H1 (cell line): ENCODE data around the gene PJA1. TPM values are rescaled to one million over a fixed set of nuclear protein-coding genes. Genes with fewer than 3 reads are reported as not detected.

Source experiments
- CEBPB ChIP-seq: IDR thresholded peaks from 2 replicates; pipeline ENCODE4 v1.6.1; 2012; ENCODE audit warnings: low read depth, low read length
- GABPA ChIP-seq: IDR thresholded peaks from 2 replicates; pipeline ENCODE4 v1.6.1; 2011; ENCODE audit warnings: mild to moderate bottlenecking, low read length, moderate library complexity, borderline replicate concordance; ENCODE audit not compliant: insufficient read depth
- SP1 ChIP-seq: IDR thresholded peaks from 2 replicates; pipeline ENCODE4 v1.6.1; 2011; ENCODE audit warnings: low read depth, low read length
- TAF1 ChIP-seq: IDR thresholded peaks from 2 replicates; pipeline ENCODE4 v1.6.1; 2011; ENCODE audit warnings: mild to moderate bottlenecking, low read depth, low read length
- polyA plus RNA-seq, 7 experiments: library from polyadenylated mRNA; depleted of rRNA in 3 of 7; stranded (reverse) in 5 of 7; unstranded in 2 of 7; fragments of >200 nt in 5 of 7; fragments of 200-250 nt in 2 of 7; gene quantifications; 1 replicate in 5 of 7; 2 replicates in 1 of 7; 4 replicates in 1 of 7; pipeline versions ENCODE4 v1.2.1 to v1.2.3, GENCODE V29; 2011 to 2013; ENCODE audit warnings: missing spikeins in 2 of 7, mixed read lengths in 2 of 7
- total RNA-seq: library from RNA; stranded (reverse); fragmentation: NEBNext Ultra II Directional; extraction: Animal tissue kit (Norgen Biotek cat#: 25700); gene quantifications from 2 replicates; pipeline ENCODE4 v1.2.1, GENCODE V29; 2021
- TF ChIP-seq, protein P1 (sequence below): fragments of 300-600 bp; sonication (generic); IDR thresholded peaks from 2 replicates; pipeline ENCODE4 v1.7.1; 2012; ENCODE audit warnings: low read length, moderate library complexity, mild to moderate bottlenecking, inconsistent platforms; ENCODE audit not compliant: insufficient replicate concordance

The PJA1 gene
- total and polyA plus RNA-seq, 2 of the 8 experiments (the other 6 are each of a cell fraction or from before 2014, with no cell fraction given) = 25.7 to 37.0 TPM

DNA sequence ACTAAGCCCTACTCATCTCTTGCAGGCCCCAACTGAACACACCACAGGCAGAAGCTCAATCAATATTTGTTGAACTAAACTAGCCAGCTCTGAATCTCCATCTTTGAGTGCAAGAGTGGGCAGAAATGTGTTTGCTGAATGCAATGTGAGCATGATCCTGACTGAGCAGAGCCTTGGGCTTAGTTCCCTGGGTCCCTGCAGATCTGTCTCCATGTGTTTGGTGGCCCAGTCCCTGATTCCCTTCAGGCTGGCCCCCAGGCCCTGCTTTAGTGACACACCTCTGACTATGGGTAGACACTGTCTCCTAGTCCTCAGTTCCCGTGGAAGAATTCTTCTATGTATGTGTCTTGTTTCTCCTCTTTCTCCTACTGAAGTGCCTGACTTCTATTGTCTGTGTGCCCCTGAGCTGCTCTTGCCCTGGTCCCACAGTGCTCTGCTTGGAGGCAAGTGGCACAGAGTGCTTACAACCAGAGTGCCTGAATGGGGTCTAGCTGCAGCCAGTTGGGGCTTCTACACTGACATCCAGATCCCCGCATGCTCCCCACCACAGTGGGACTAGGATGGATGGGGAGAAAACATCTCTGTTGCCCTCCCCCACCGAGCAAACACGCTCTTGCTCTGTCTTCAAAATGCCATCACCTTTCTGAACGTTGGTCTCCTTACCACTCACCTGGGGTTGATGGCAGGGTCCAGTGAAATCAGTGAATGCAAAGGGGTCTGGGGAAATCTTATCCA lies 9.3 kb downstream of the PJA1 start (continued):
- TF ChIP-seq, protein P1, sequence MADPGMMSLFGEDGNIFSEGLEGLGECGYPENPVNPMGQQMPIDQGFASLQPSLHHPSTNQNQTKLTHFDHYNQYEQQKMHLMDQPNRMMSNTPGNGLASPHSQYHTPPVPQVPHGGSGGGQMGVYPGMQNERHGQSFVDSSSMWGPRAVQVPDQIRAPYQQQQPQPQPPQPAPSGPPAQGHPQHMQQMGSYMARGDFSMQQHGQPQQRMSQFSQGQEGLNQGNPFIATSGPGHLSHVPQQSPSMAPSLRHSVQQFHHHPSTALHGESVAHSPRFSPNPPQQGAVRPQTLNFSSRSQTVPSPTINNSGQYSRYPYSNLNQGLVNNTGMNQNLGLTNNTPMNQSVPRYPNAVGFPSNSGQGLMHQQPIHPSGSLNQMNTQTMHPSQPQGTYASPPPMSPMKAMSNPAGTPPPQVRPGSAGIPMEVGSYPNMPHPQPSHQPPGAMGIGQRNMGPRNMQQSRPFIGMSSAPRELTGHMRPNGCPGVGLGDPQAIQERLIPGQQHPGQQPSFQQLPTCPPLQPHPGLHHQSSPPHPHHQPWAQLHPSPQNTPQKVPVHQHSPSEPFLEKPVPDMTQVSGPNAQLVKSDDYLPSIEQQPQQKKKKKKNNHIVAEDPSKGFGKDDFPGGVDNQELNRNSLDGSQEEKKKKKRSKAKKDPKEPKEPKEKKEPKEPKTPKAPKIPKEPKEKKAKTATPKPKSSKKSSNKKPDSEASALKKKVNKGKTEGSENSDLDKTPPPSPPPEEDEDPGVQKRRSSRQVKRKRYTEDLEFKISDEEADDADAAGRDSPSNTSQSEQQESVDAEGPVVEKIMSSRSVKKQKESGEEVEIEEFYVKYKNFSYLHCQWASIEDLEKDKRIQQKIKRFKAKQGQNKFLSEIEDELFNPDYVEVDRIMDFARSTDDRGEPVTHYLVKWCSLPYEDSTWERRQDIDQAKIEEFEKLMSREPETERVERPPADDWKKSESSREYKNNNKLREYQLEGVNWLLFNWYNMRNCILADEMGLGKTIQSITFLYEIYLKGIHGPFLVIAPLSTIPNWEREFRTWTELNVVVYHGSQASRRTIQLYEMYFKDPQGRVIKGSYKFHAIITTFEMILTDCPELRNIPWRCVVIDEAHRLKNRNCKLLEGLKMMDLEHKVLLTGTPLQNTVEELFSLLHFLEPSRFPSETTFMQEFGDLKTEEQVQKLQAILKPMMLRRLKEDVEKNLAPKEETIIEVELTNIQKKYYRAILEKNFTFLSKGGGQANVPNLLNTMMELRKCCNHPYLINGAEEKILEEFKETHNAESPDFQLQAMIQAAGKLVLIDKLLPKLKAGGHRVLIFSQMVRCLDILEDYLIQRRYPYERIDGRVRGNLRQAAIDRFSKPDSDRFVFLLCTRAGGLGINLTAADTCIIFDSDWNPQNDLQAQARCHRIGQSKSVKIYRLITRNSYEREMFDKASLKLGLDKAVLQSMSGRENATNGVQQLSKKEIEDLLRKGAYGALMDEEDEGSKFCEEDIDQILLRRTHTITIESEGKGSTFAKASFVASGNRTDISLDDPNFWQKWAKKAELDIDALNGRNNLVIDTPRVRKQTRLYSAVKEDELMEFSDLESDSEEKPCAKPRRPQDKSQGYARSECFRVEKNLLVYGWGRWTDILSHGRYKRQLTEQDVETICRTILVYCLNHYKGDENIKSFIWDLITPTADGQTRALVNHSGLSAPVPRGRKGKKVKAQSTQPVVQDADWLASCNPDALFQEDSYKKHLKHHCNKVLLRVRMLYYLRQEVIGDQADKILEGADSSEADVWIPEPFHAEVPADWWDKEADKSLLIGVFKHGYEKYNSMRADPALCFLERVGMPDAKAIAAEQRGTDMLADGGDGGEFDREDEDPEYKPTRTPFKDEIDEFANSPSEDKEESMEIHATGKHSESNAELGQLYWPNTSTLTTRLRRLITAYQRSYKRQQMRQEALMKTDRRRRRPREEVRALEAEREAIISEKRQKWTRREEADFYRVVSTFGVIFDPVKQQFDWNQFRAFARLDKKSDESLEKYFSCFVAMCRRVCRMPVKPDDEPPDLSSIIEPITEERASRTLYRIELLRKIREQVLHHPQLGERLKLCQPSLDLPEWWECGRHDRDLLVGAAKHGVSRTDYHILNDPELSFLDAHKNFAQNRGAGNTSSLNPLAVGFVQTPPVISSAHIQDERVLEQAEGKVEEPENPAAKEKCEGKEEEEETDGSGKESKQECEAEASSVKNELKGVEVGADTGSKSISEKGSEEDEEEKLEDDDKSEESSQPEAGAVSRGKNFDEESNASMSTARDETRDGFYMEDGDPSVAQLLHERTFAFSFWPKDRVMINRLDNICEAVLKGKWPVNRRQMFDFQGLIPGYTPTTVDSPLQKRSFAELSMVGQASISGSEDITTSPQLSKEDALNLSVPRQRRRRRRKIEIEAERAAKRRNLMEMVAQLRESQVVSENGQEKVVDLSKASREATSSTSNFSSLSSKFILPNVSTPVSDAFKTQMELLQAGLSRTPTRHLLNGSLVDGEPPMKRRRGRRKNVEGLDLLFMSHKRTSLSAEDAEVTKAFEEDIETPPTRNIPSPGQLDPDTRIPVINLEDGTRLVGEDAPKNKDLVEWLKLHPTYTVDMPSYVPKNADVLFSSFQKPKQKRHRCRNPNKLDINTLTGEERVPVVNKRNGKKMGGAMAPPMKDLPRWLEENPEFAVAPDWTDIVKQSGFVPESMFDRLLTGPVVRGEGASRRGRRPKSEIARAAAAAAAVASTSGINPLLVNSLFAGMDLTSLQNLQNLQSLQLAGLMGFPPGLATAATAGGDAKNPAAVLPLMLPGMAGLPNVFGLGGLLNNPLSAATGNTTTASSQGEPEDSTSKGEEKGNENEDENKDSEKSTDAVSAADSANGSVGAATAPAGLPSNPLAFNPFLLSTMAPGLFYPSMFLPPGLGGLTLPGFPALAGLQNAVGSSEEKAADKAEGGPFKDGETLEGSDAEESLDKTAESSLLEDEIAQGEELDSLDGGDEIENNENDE = no peak
- TF ChIP-seq SP1 (no peak), TAF1 (no peak), GABPA (no peak), CEBPB (no peak)
